Activated CD8-positive, alpha-beta memory T cell treated with anti-CD3 and anti-CD28 coated beads for 24 hours (primary cell): ENCODE results near the gene FOXO6.

Experiments used
- DNase-seq: peaks from one replicate; pipeline ENCODE4 v3.0.0-alpha.2; 2020

FOXO6 gene

GRCh38 chr1:41411229-41411628 is 50.0 kb downstream of the FOXO6 start:
- no peak for DNase-seq

GRCh38 chr1:41412748-41413147 is 51.5 kb downstream of the FOXO6 start:
- no peak for DNase-seq

GRCh38 chr1:41413748-41414281 is 52.6 kb downstream of the FOXO6 start:
- no peak for DNase-seq

- DNase-seq: no peak
Measured at GRCh38 chr1:41414296-41414695, 53.1 kb downstream of the FOXO6 start.

- DNase-seq: no peak
Measured at GRCh38 chr1:41414716-41415306, 53.6 kb downstream of the FOXO6 start.

- DNase-seq: no peak
Measured at GRCh38 chr1:41416081-41416480, 54.8 kb downstream of the FOXO6 start.

GRCh38 chr1:41416552-41417334 is 55.5 kb downstream of the FOXO6 start:
- peak; percentile 86 for DNase-seq

GRCh38 chr1:41417335-41417682 is 56.1 kb downstream of the FOXO6 start:
- no peak for DNase-seq

- no peak for DNase-seq
Measured at GRCh38 chr1:41417746-41418145, 56.5 kb downstream of the FOXO6 start.

- DNase-seq: no peak
Measured at GRCh38 chr1:41418857-41419583, 57.8 kb downstream of the FOXO6 start.

GRCh38 chr1:41419584-41420295 is 58.5 kb downstream of the FOXO6 start:
- DNase-seq: no peak

GRCh38 chr1:41420351-41420750 is 59.1 kb downstream of the FOXO6 start:
- no peak for DNase-seq

GRCh38 chr1:41420860-41421259 is 59.6 kb downstream of the FOXO6 start:
- no peak for DNase-seq

GRCh38 chr1:41422306-41422705 is 61.1 kb downstream of the FOXO6 start:
- no peak for DNase-seq

GRCh38 chr1:41423511-41424191 is 62.4 kb downstream of the FOXO6 start:
- no peak for DNase-seq

- DNase-seq: no peak
Measured at GRCh38 chr1:41424581-41425118, 63.4 kb downstream of the FOXO6 start.

GRCh38 chr1:41425369-41425768 is 64.1 kb downstream of the FOXO6 start:
- DNase-seq: no peak

GRCh38 chr1:41426201-41426890 is 65.1 kb downstream of the FOXO6 start:
- DNase-seq: no peak

GRCh38 chr1:41427122-41427913 is 66.1 kb downstream of the FOXO6 start:
- no peak for DNase-seq

- DNase-seq: no peak
Measured at GRCh38 chr1:41427916-41428737, 66.9 kb downstream of the FOXO6 start.
